Astrocyte of the spinal cord (primary cell): ENCODE results near the gene SPAG8.

Experiments
- DNase-seq: peaks from one replicate; pipeline ENCODE4 v3.0.0; 2011; ENCODE audit warnings: low read depth, low spot score
- H3K4me3 ChIP-seq: 2 replicates; pipeline ENCODE4 v1.5.1; 2011; ENCODE audit warnings: low read depth, mild to moderate bottlenecking, low read length, moderate library complexity
- CTCF ChIP-seq: IDR thresholded peaks from 2 replicates; pipeline ENCODE4 v1.5.1; 2012; ENCODE audit warnings: low read depth, mild to moderate bottlenecking, low read length, inconsistent platforms
- in situ Hi-C: cut with HindIII; loops from 2 replicates; pipeline ENCODE4 v1.10.0; 2017; ENCODE audit warnings: low sequenced_read_pairs

SPAG8 gene

GRCh38 chr9:35856206-35856605, 44.1 kb upstream of the SPAG8 start:
- in situ Hi-C loops = no loop called here
- no peak overlapping the region for H3K4me3 ChIP-seq
- no peak for TF ChIP-seq CTCF
- no peak for DNase-seq

- no peak for DNase-seq
- no peak overlapping the region for H3K4me3 ChIP-seq
- no peak for TF ChIP-seq CTCF
- in situ Hi-C loops = no loop called here
Measured at GRCh38 chr9:35854091-35854762, 42.2 kb upstream of the SPAG8 start.

- DNase-seq = no peak
- in situ Hi-C loops = no loop called here
- H3K4me3 ChIP-seq = no peak overlapping the region
Measured at GRCh38 chr9:35852876-35853865, 41.1 kb upstream of the SPAG8 start.

GRCh38 chr9:35852267-35852815, 40.3 kb upstream of the SPAG8 start:
- in situ Hi-C loops = no loop called here

More at GRCh38 chr9:35852876-35853865, 41.1 kb upstream of the SPAG8 start:
- no peak for TF ChIP-seq CTCF

GRCh38 chr9:35847792-35848572, 35.9 kb upstream of the SPAG8 start:
- no peak overlapping the region for H3K4me3 ChIP-seq
- no peak for TF ChIP-seq CTCF
- in situ Hi-C loops = no loop called here
- DNase-seq = peak; percentile 78

More at GRCh38 chr9:35852267-35852815, 40.3 kb upstream of the SPAG8 start:
- DNase-seq = no peak
- no peak for TF ChIP-seq CTCF
- no peak overlapping the region for H3K4me3 ChIP-seq
